GM12878 (cell line): ENCODE data around the gene MFSD12. TPM values are rescaled to one million over a fixed set of nuclear protein-coding genes. Genes with fewer than 3 reads are reported as not detected.

Experiments
- ATAC-seq: fragments of 200-7000 bp; cut with Tn5 transposase; 3 replicates; pipeline ENCODE4 v1.9.1; 2020; ENCODE audit warnings: mild to moderate bottlenecking, moderate library complexity
- BruUV-seq: library from RNA; stranded (reverse); fragments of 400-500 nt; replicated peaks from 2 replicates; lab custom pipeline; 2021; lab: Mats Ljungman, UMichigan
- CTCF ChIA-PET: fragments of 300-600 bp; sonication (Branson Sonifier 250); formaldehyde crosslinking; extraction: SDS; loops from one replicate; lab custom pipeline; 2021; ENCODE audit warnings: inconsistent platforms; lab: Yijun Ruan, JAX
- POLR2A ChIA-PET: fragments of 350-600 bp; formaldehyde crosslinking; extraction: SDS; loops from one replicate; lab custom pipeline; 2021; ENCODE audit warnings: inconsistent platforms; lab: Charles Lee
- RAD21 ChIA-PET: fragments of 300-600 bp; sonication (Branson Sonifier 250); formaldehyde crosslinking; loops from one replicate; lab custom pipeline; 2023; ENCODE audit warnings: antibody characterized with exemption; ENCODE audit not compliant: unreplicated experiment; lab: Charles Lee
- SMC1A ChIA-PET: fragments of 300-600 bp; sonication (Branson Sonifier 250); formaldehyde crosslinking; loops from one replicate; lab custom pipeline; 2023; ENCODE audit not compliant: unreplicated experiment, uncharacterized antibody; lab: Charles Lee
- DNase-seq: peaks from one replicate; pipeline ENCODE4 v3.0.0-alpha.2; 2011; ENCODE audit warnings: low read depth, low spot score
- FAIRE-seq: peaks from 3 replicates; lab custom pipeline; 2011; peaks lifted over from hg19 to GRCh38; lab: Jason Lieb, UNC
- H2AFZ ChIP-seq: 2 replicates; pipeline ENCODE4 v1.6.0; 2011; ENCODE audit warnings: low read depth, low read length, control low read depth; ENCODE audit not compliant: control insufficient read depth
- H3K27ac ChIP-seq: 2 replicates; pipeline ENCODE4 v1.5.1; 2011; ENCODE audit warnings: control low read depth; ENCODE audit not compliant: control insufficient read depth, insufficient read depth
- H3K27me3 ChIP-seq, 2 experiments: replicated peaks in 1 of 2; 2 replicates each; pipeline versions ENCODE4 v1.6.0 to v1.6.1; 2011; ENCODE audit warnings: low read length in 1 of 2; ENCODE audit not compliant: control insufficient read depth in 2 of 2, insufficient read depth in 2 of 2
- H3K36me3 ChIP-seq, 2 experiments: 2 replicates each; pipeline ENCODE4 v1.5.1; 2011; ENCODE audit warnings: low read length in 1 of 2; ENCODE audit not compliant: control insufficient read depth in 2 of 2, insufficient read depth in 2 of 2
- H3K4me1 ChIP-seq: 2 replicates; pipeline ENCODE4 v1.6.1; 2011; ENCODE audit warnings: mild to moderate bottlenecking, low read length, moderate library complexity, mixed read lengths; ENCODE audit not compliant: control insufficient read depth, insufficient read depth
- H3K4me2 ChIP-seq: 2 replicates; pipeline ENCODE4 v1.6.0; 2011; ENCODE audit warnings: control low read depth; ENCODE audit not compliant: control insufficient read depth, insufficient read depth
- H3K4me3 ChIP-seq: fragments of 200-600 bp; sonication (generic); 2 replicates; pipeline ENCODE4 v1.5.1; 2016
- H3K79me2 ChIP-seq: 2 replicates; pipeline ENCODE4 v1.6.0; 2011; ENCODE audit warnings: low read length; ENCODE audit not compliant: control insufficient read depth, insufficient read depth
- H3K9ac ChIP-seq: 2 replicates; pipeline ENCODE4 v1.8.0; 2011; ENCODE audit warnings: low read length, control low read depth, mixed read lengths; ENCODE audit not compliant: control insufficient read depth, insufficient read depth
- H3K9me3 ChIP-seq: replicated peaks from 3 replicates; pipeline ENCODE4 v1.5.1; 2011; ENCODE audit warnings: mild to moderate bottlenecking, low read length; ENCODE audit not compliant: control insufficient read depth, insufficient read depth
- H4K20me1 ChIP-seq: 2 replicates; pipeline ENCODE4 v1.6.0; 2011; ENCODE audit not compliant: control insufficient read depth, insufficient read depth
- MEF2A ChIP-seq: IDR thresholded peaks from 2 replicates; pipeline ENCODE4 v1.6.1; 2011; ENCODE audit warnings: low read depth, mild to moderate bottlenecking, low read length, moderate library complexity; ENCODE audit not compliant: insufficient read depth
- NFIC ChIP-seq: IDR thresholded peaks from 2 replicates; pipeline ENCODE4 v1.6.1; 2012; ENCODE audit warnings: low read depth, mild to moderate bottlenecking, inconsistent platforms, low read length, moderate library complexity
- POLR2A ChIP-seq: IDR thresholded peaks from 2 replicates; pipeline ENCODE4 v1.6.1; 2011; ENCODE audit warnings: low read depth, mild to moderate bottlenecking, low read length
- POLR2AphosphoS2 ChIP-seq: IDR thresholded peaks from 2 replicates; pipeline ENCODE4 v1.6.1; 2011; ENCODE audit warnings: low read depth, mild to moderate bottlenecking, low read length, improper control_type of control experiment, moderate library complexity
- WGBS: methylation state at CpG from one replicate; pipeline ENCODE4 v1.1.6; 2016; ENCODE audit warnings: low lambda C conversion rate; ENCODE audit not compliant: insufficient replicate concordance, insufficient coverage; ENCODE audit errors: missing lambda C conversion rate; 5-methylcytosine and 5-hydroxymethylcytosine counted together
- in situ Hi-C: fragments of 300-500 bp; cut with MboI; formaldehyde crosslinking; loops from 9 replicates; pipeline ENCODE4 v1.14.3; 2018; ENCODE audit warnings: mixed read lengths
- intact Hi-C: fragments of 100-400 bp; cut with micrococcal nuclease; formaldehyde crosslinking; loops from one replicate; pipeline ENCODE4 v1.14.2; 2022; ENCODE audit not compliant: unreplicated experiment
- polyA plus RNA-seq, 11 experiments: library from polyadenylated mRNA; depleted of rRNA in 4 of 11; unstranded in 6 of 11; stranded (reverse) in 5 of 11; fragments of >200 nt; fragmentation: Nextera tagmentation in 4 of 11; fragmentation: Illumina TruSeq in 1 of 11; extraction: Ambion mirVana in 4 of 11; extraction: Trizol in 1 of 11; gene quantifications; 1 replicate in 1 of 11; 2 replicates in 10 of 11; pipeline versions ENCODE4 v1.2.1 to v1.2.3, GENCODE V29; 2011 to 2016; ENCODE audit warnings: inconsistent platforms in 2 of 11, missing spikeins in 2 of 11, low read depth in 1 of 11
- total RNA-seq, 4 experiments: library from RNA; depleted of rRNA in 3 of 4; stranded (reverse); fragments of >200 nt in 3 of 4; fragmentation: Illumina TruSeq in 1 of 4; extraction: Trizol in 1 of 4; gene quantifications; 2 replicates each; pipeline versions ENCODE4 v1.2.1 to v1.2.3, GENCODE V29; 2013 to 2021

MFSD12 gene
- total and polyA plus RNA-seq, 10 of the 15 experiments (the other 5 are each of a cell fraction or from before 2014, with no cell fraction given): 0.58 to 65.9 (median 16.8) TPM

DNA sequence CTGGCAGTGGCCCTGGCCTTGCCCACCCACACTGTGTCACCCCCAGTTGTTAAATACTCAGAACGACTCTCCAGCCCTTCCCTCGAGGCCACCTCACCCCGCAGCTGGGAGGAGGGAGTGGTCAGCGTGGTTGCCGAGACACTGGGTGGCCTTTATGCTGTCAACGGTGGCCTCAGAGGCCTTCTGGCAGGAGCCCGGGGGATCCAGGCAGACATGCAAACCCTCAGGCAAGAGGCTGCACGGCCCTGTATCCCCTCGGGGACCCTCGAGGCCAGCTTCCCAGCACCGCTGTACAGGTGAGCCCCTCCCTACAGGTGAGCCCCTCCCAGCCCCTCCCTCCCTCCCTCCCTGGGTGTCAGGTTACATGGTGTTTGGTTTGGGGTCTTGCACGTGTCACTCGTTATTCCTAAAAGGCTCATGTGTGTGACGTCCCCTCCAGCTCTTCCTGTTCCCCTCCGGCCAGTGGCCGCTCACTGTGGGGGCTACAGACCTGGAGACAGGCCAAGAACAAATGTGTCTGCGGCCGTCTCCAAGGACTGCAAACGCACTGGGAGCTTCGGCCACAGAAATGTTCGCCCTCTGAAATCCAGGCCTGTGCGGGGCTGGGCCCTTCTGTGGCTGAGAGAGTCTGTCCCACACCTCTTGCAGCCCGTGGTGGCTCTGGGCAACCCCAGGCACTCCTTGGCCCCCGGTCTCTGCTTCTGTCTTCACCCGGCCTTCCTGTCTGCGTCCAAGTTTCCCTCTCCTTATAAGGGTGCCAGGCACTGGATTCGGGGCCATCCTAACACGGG lies 18.2 kb downstream of the MFSD12 start, which contains the start of gene TEKTIP1:
TEKTIP1 (plus strand) TSS at position 210 of the 791 bp plus-strand sequence; CDS start at position 214, 4 bp downstream.
- TF ChIP-seq MEF2A: no peak
- 0 out of 2 replicates have a peak, but pooled peaks have one; percentile 22 for TF ChIP-seq POLR2AphosphoS2
- Histone ChIP-seq H3K27ac (no peak within 1 kb of the TSS), H3K4me3 (no peak within 1 kb of the TSS), H3K79me2 (no peaks in the 10 kb centered on the region), H3K4me1 (no peaks in the 10 kb centered on the region), H2AFZ (no peak within 1 kb of the TSS), H3K4me2 (no peak within 1 kb of the TSS), H3K9ac (no peak within 1 kb of the TSS), H3K36me3 (peaks cover 7 to 9% of the 10 kb centered on the region in 2 experiments), H3K27me3 (no peaks in the 10 kb centered on the region), H4K20me1 (no peaks in the 10 kb centered on the region), H3K9me3 (no peaks in the 10 kb centered on the region)
- ChIA-PET RAD21 (no interaction called here), SMC1A (no interaction called here), POLR2A (interaction anchor here (0.7 kb wide), 1 partner anchor 199 kb away, joined by 3 read pairs; no protein-coding TSS in a partner anchor), CTCF (interaction anchor here (1.1 kb wide), 1 partner anchor 9 kb away, joined by 3 read pairs; no protein-coding TSS in a partner anchor)
- intact Hi-C loops (no loop called here), in situ Hi-C loops (no loop called here)
- BruUV-seq: no TSS peak
- FAIRE-seq (no peak), ATAC-seq (no peak), DNase-seq (no peak)
- 87% methylated on average over 28 of the region's 28 CpGs for WGBS

DNA sequence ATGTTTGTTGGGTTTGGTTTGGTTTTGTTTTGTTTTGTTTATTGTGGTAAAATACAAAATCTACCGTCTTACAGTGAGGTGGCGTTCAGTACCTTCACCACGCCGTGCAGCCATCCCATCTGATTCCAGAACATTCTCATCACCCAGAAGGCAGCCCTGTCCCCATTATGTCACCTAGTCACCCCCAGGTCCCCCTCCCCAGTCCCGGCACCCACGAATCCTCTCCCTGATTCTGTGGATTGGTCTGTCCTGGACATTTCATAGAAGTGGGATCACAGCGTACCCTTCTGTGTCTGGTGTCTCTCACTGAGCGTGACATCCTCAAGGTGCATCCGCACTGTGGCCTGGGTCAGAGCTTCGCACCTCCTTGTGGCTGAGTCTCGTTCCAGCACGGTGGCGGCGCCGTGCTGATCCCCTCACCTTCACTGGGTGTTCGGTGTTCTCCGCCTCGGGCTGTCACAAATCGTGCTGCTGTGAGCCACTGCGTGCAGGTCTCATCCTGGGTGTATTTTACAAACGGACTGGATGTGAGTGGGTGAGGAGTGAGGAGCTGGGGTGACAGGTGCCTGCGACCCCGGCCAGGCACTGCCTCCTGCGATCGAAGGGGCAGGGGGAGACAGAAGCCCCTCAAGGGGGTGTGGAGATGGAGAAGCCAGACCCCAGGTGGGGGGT lies 19.0 kb downstream of the MFSD12 start:
- ChIA-PET CTCF (interaction anchor here (0.9 to 1.1 kb wide), 2 partner anchors 10 to 32 kb away, joined by 3 read pairs; no protein-coding TSS in a partner anchor), SMC1A (no interaction called here), POLR2A (no interaction called here), RAD21 (no interaction called here)
- H3K4me2 ChIP-seq: no peak overlapping the region
- no peak for FAIRE-seq
- in situ Hi-C loops (no loop called here), intact Hi-C loops (no loop called here)
- no peaks in the 10 kb centered on the region for H4K20me1 ChIP-seq
- peaks cover 7 to 9% of the 10 kb centered on the region in 2 experiments for H3K36me3 ChIP-seq
- H3K9me3 ChIP-seq: no peaks in the 10 kb centered on the region
- ATAC-seq: no peak
- WGBS: 96% methylated on average over 25 of the region's 25 CpGs
- H3K79me2 ChIP-seq: no peaks in the 10 kb centered on the region
- no peak overlapping the region for H3K9ac ChIP-seq
- H3K4me3 ChIP-seq: no peak overlapping the region
- no peak overlapping the region for H3K27ac ChIP-seq
- H2AFZ ChIP-seq: no peak overlapping the region
- H3K4me1 ChIP-seq: no peaks in the 10 kb centered on the region
- no peaks in the 10 kb centered on the region for H3K27me3 ChIP-seq
- TF ChIP-seq NFIC: no peak
- TF ChIP-seq POLR2A: peak; percentile 41; the same call in 1 of the 2 replicates
- BruUV-seq: no TSS peak
- no peak for DNase-seq
